K562 (cell line): ENCODE measurements around the gene DOLK. TPM values are rescaled to one million over a fixed set of nuclear protein-coding genes. Genes with fewer than 3 reads are reported as not detected.

Experiments used
- ATAC-seq: fragments of 200-7000 bp; cut with Tn5 transposase; 3 replicates; pipeline ENCODE4 v1.9.1; 2020; ENCODE audit warnings: moderate library complexity
- BruUV-seq: library from RNA; stranded (reverse); fragments of 400-500 nt; replicated peaks from 2 replicates; lab custom pipeline; 2021; lab: Mats Ljungman, UMichigan
- CTCF ChIA-PET: fragments of 300-600 bp; formaldehyde crosslinking; extraction: SDS; loops from one replicate; lab custom pipeline; 2021; ENCODE audit warnings: low intra/inter-chr PET ratio; lab: Yijun Ruan, JAX
- POLR2A ChIA-PET: fragments of 300-600, 350-650 bp; sonication (Branson Sonifier 250); formaldehyde crosslinking; extraction: SDS; loops from one replicate; lab custom pipeline; 2021; ENCODE audit warnings: antibody characterized with exemption, inconsistent platforms; lab: Yijun Ruan, JAX
- DNase-seq, 4 experiments: peaks; one replicate each; pipeline versions ENCODE4 v3.0.0 to v3.0.0-alpha.2; 2011 to 2018; ENCODE audit warnings: low spot score in 3 of 4, mixed read lengths in 3 of 4; ENCODE audit errors: extremely low read depth in 1 of 4
- FAIRE-seq: peaks from 2 replicates; lab custom pipeline; 2011; peaks lifted over from hg19 to GRCh38; lab: Jason Lieb, UNC
- H2AFZ ChIP-seq: 2 replicates; pipeline ENCODE4 v1.6.0; 2011; ENCODE audit warnings: low read depth, low read length, control low read depth, inconsistent platforms
- H3K27ac ChIP-seq: fragments of 200-600 bp; 3 replicates; pipeline ENCODE4 v1.8.0; 2011; ENCODE audit warnings: low read depth, mild to moderate bottlenecking, control low read depth, inconsistent platforms, low read length, moderate library complexity, mixed read lengths; ENCODE audit errors: extremely low read depth
- H3K27me3 ChIP-seq, 2 experiments: fragments of 300-600 bp in 1 of 2; 2 replicates in 1 of 2; 3 replicates in 1 of 2; pipeline versions ENCODE4 v1.6.0 to v1.8.0; 2011; ENCODE audit warnings: inconsistent platforms in 2 of 2, low read length in 2 of 2, mild to moderate bottlenecking in 1 of 2, mixed read lengths in 1 of 2, moderate library complexity in 1 of 2; ENCODE audit not compliant: control insufficient read depth in 2 of 2, insufficient read depth in 2 of 2
- H3K36me3 ChIP-seq: fragments of 300-600 bp; 3 replicates; pipeline ENCODE4 v1.8.0; 2011; ENCODE audit warnings: mild to moderate bottlenecking, low read length, inconsistent platforms; ENCODE audit not compliant: control insufficient read depth, insufficient read depth
- H3K4me1 ChIP-seq, 2 experiments: fragments of 200-600 bp in 1 of 2; replicated peaks in 1 of 2; 2 replicates in 1 of 2; 3 replicates in 1 of 2; pipeline versions ENCODE4 v1.5.1 to v1.8.0; 2011; ENCODE audit warnings: inconsistent platforms in 2 of 2, low read length in 2 of 2, mild to moderate bottlenecking in 1 of 2, mixed read lengths in 1 of 2, moderate library complexity in 1 of 2; ENCODE audit not compliant: control insufficient read depth in 2 of 2, insufficient read depth in 2 of 2
- H3K4me2 ChIP-seq: 2 replicates; pipeline ENCODE4 v1.6.1; 2011; ENCODE audit warnings: low read length, control low read depth, inconsistent platforms, mixed read lengths; ENCODE audit not compliant: insufficient read depth
- H3K4me3 ChIP-seq: fragments of 200-600 bp; sonication (generic), shearing (Covaris generic); 2 replicates; pipeline ENCODE4 v1.5.1; 2016; ENCODE audit warnings: control low read depth, inconsistent platforms
- H3K79me2 ChIP-seq: fragments of 200-600 bp; 3 replicates; pipeline ENCODE4 v1.8.0; 2011; ENCODE audit warnings: low read length, inconsistent platforms; ENCODE audit not compliant: control insufficient read depth, insufficient read depth
- H3K9ac ChIP-seq, 2 experiments: 2 replicates each; pipeline versions ENCODE4 v1.6.0 to v1.6.1; 2011; ENCODE audit warnings: low read depth in 2 of 2, low read length in 2 of 2, control low read depth in 1 of 2, inconsistent platforms in 1 of 2, mild to moderate bottlenecking in 1 of 2, mixed read lengths in 1 of 2; ENCODE audit not compliant: insufficient read depth in 1 of 2
- H3K9me1 ChIP-seq: one replicate; pipeline ENCODE4 v1.6.0; 2011; ENCODE audit warnings: inconsistent platforms, mild to moderate bottlenecking, low read length, moderate library complexity; ENCODE audit not compliant: control insufficient read depth, insufficient read depth
- H3K9me3 ChIP-seq: replicated peaks from 2 replicates; pipeline ENCODE4 v1.5.1; 2011; ENCODE audit warnings: low read depth, low read length, inconsistent platforms; ENCODE audit not compliant: control insufficient read depth, insufficient read depth
- H4K20me1 ChIP-seq: replicated peaks from 2 replicates; pipeline ENCODE4 v1.6.1; 2011; ENCODE audit warnings: low read length, inconsistent platforms, mixed read lengths; ENCODE audit not compliant: control insufficient read depth, insufficient read depth
- ADNP ChIP-seq: fragments of 200-800 bp; sonication (Bioruptor generic); IDR thresholded peaks from 2 replicates; pipeline ENCODE4 v1.6.1; 2016; ENCODE audit warnings: missing genetic modification characterization, missing compliant biosample characterization
- ARID1B ChIP-seq: fragments of 450-650 bp; IDR thresholded peaks from 2 replicates; pipeline ENCODE4 v1.6.1; 2016; ENCODE audit warnings: antibody characterized with exemption, mild to moderate bottlenecking, inconsistent platforms
- FIP1L1 ChIP-seq: fragments of 200-400 bp; formaldehyde crosslinking; IDR thresholded peaks from 2 replicates; pipeline ENCODE4 v1.6.1; 2018; ENCODE audit warnings: mild to moderate bottlenecking, low read depth, low read length; ENCODE audit not compliant: poor library complexity, severe bottlenecking
- HNRNPUL1 ChIP-seq: fragments of 200-400 bp; formaldehyde crosslinking; IDR thresholded peaks from 2 replicates; pipeline ENCODE4 v1.6.1; 2017; ENCODE audit warnings: low read length
- MAFK ChIP-seq: IDR thresholded peaks from 2 replicates; pipeline ENCODE4 v1.6.1; 2011; ENCODE audit warnings: low read length, improper control_type of control experiment
- RBM25 ChIP-seq: fragments of 200-400 bp; formaldehyde crosslinking; IDR thresholded peaks from 2 replicates; pipeline ENCODE4 v1.6.1; 2018; ENCODE audit warnings: low read length, low read depth, moderate library complexity; ENCODE audit not compliant: severe bottlenecking
- TAF1 ChIP-seq: IDR thresholded peaks from 2 replicates; pipeline ENCODE4 v1.6.1; 2011; ENCODE audit warnings: mild to moderate bottlenecking, low read length, moderate library complexity; ENCODE audit not compliant: insufficient read depth, control insufficient read depth, severe bottlenecking; ENCODE audit errors: extremely low read depth
- ZBED1 ChIP-seq: IDR thresholded peaks from 2 replicates; pipeline ENCODE4 v1.6.1; 2014
- ZNF24 ChIP-seq: fragments of 450-650 bp; IDR thresholded peaks from 2 replicates; pipeline ENCODE4 v1.6.1; 2016
- WGBS: fragments of 100-300 bp; shearing (Covaris generic); methylation state at CpG from one replicate; pipeline ENCODE4 v1.1.6; 2016; ENCODE audit warnings: low coverage, mixed read lengths; ENCODE audit not compliant: insufficient coverage; ENCODE audit errors: missing lambda C conversion rate; 5-methylcytosine and 5-hydroxymethylcytosine counted together
- in situ Hi-C: fragments of 300-500 bp; cut with MboI; formaldehyde crosslinking; loops from 4 replicates; pipeline ENCODE4 v1.15.0; 2018; ENCODE audit warnings: inconsistent platforms, mixed read lengths
- intact Hi-C: fragments of 100-400 bp; cut with micrococcal nuclease; formaldehyde crosslinking; loops from 2 replicates; pipeline ENCODE4 v1.14.2; 2022
- polyA plus RNA-seq, 8 experiments: library from polyadenylated mRNA; depleted of rRNA in 4 of 8; stranded (reverse) in 5 of 8; unstranded in 3 of 8; fragments of >200 nt; fragmentation: Nextera tagmentation in 2 of 8; fragmentation: Illumina TruSeq in 1 of 8; extraction: Ambion mirVana in 2 of 8; extraction: Trizol in 1 of 8; gene quantifications; 2 replicates each; pipeline versions ENCODE4 v1.2.1 to v1.2.3, GENCODE V29; 2011 to 2014; ENCODE audit warnings: inconsistent platforms in 1 of 8, missing spikeins in 1 of 8
- total RNA-seq, 7 experiments: library from RNA; depleted of rRNA in 6 of 7; stranded (reverse); fragments of >200 nt in 6 of 7; fragmentation: Illumina TruSeq in 2 of 7; extraction: Trizol in 2 of 7; gene quantifications; 2 replicates each; pipeline versions ENCODE4 v1.2.1 to v1.2.3, GENCODE V29; 2011 to 2021; ENCODE audit warnings: low replicate concordance in 1 of 7
- TF ChIP-seq, protein P1 (sequence below): sonication (generic); formaldehyde crosslinking; IDR thresholded peaks from 2 replicates; pipeline ENCODE4 v1.8.1; 2022; ENCODE audit warnings: missing genetic modification reagents
- TF ChIP-seq, protein P2 (sequence below), 2 experiments: fragments of 450-650 bp in 1 of 2; sonication (generic) in 1 of 2; formaldehyde crosslinking in 1 of 2; IDR thresholded peaks in 1 of 2; conservative IDR thresholded peaks in 1 of 2; 2 replicates each; pipeline versions ENCODE4 v1.6.1 to v1.8.1; 2016 to 2023; ENCODE audit warnings: mild to moderate bottlenecking in 2 of 2, moderate library complexity in 2 of 2, inconsistent platforms in 1 of 2, missing genetic modification reagents in 1 of 2
- TF ChIP-seq, protein P3 (sequence below): fragments of 450-650 bp; formaldehyde crosslinking; IDR thresholded peaks from 2 replicates; pipeline ENCODE4 v1.4.0; 2022; ENCODE audit warnings: missing genetic modification characterization
- TF ChIP-seq, protein P4 (sequence below): sonication (generic); formaldehyde crosslinking; IDR thresholded peaks from 2 replicates; pipeline ENCODE4 v1.8.0; 2022; ENCODE audit warnings: missing genetic modification reagents, mild to moderate bottlenecking, borderline replicate concordance

Gene DOLK
- total and polyA plus RNA-seq, 9 of the 15 experiments (the other 6 are each of a cell fraction or from before 2014, with no cell fraction given): 2.6 to 14.2 (median 11.7) TPM

DNA sequence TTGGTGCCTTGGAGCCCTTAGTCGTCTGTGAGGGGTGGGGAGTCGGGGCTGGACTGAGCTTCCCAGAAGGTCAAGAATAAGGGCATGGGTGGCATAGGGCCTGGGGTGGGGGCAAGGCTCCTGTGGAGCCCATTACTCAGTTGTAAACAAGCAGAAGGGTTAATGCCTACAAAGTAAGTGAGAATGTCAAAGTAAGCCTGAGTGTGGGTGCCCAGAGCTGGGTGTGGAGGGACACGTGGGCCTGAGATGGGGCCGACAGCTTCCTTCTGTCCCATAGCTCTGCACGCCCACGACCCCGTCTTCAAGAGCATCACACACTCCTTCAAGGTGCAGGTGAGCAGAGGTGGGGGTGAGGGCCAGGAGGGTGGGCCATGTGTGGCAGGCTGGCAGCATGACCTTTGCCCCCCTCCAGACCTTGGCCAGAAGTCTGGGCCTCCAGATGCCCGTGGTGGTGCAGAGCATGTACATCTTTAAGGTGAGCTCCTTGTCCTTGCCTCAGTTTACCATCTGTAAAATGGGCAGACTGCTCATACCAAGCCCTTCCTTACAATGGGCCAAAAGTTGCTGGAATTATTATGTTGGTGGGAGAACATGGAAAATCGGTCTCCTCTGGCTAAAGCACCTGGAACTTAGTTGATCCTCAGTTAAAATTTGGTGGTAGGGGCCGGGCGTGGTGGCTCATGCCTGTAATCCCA, 11.1 kb downstream of the DOLK start:
- H3K27me3 ChIP-seq: no peaks in the 10 kb centered on the region
- POLR2A ChIA-PET: interaction anchor here (0.6 to 0.7 kb wide), 3 partner anchors 11 to 38 kb away, joined by 3 to 4 read pairs (median 4); partner anchors contain the start of genes DOLK and NUP188
- in situ Hi-C loops (no loop called here), intact Hi-C loops (no loop called here)
- H3K4me3 ChIP-seq: no peak overlapping the region
- no peak overlapping the region for H3K27ac ChIP-seq
- no peaks in the 10 kb centered on the region for H3K9me3 ChIP-seq
- no TSS peak for BruUV-seq
- 46% methylated on average over 11 of the region's 11 CpGs for WGBS
- H3K9me1 ChIP-seq: peaks cover 2% of the 10 kb centered on the region
- FAIRE-seq: no peak
- no peaks in the 10 kb centered on the region for H3K79me2 ChIP-seq
- CTCF ChIA-PET: no interaction called here
- peaks cover 0 to 9% of the 10 kb centered on the region in 2 experiments; a peak in 3 of 5 replicates for H3K4me1 ChIP-seq
- no peak overlapping the region for H3K4me2 ChIP-seq
- no peak for DNase-seq
- no peaks in the 10 kb centered on the region for H3K36me3 ChIP-seq
- no peak overlapping the region for H3K9ac ChIP-seq
- no peak for ATAC-seq
- no peak overlapping the region for H2AFZ ChIP-seq
- no peaks in the 10 kb centered on the region for H4K20me1 ChIP-seq
- TF ChIP-seq, protein P1, sequence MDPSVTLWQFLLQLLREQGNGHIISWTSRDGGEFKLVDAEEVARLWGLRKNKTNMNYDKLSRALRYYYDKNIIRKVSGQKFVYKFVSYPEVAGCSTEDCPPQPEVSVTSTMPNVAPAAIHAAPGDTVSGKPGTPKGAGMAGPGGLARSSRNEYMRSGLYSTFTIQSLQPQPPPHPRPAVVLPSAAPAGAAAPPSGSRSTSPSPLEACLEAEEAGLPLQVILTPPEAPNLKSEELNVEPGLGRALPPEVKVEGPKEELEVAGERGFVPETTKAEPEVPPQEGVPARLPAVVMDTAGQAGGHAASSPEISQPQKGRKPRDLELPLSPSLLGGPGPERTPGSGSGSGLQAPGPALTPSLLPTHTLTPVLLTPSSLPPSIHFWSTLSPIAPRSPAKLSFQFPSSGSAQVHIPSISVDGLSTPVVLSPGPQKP (CRISPR knock-in tag): no peak
- TF ChIP-seq, protein P2, sequence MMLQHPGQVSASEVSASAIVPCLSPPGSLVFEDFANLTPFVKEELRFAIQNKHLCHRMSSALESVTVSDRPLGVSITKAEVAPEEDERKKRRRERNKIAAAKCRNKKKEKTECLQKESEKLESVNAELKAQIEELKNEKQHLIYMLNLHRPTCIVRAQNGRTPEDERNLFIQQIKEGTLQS (IDR thresholded peaks at IDR 0.05): no peak
- TF ChIP-seq, protein P2 (CRISPR knock-in tag; conservative IDR thresholded peaks at IDR 0.05): no peak
- TF ChIP-seq ZNF24 (no peak), HNRNPUL1 (no peak), RBM25 (peak; percentile 36), TAF1 (no peak), FIP1L1 (no peak), ADNP (tag) (0 out of 2 replicates have a peak, but pooled peaks have one; percentile 39), ARID1B (no peak), ZBED1 (no peak), MAFK (no peak)
- TF ChIP-seq, protein P3, sequence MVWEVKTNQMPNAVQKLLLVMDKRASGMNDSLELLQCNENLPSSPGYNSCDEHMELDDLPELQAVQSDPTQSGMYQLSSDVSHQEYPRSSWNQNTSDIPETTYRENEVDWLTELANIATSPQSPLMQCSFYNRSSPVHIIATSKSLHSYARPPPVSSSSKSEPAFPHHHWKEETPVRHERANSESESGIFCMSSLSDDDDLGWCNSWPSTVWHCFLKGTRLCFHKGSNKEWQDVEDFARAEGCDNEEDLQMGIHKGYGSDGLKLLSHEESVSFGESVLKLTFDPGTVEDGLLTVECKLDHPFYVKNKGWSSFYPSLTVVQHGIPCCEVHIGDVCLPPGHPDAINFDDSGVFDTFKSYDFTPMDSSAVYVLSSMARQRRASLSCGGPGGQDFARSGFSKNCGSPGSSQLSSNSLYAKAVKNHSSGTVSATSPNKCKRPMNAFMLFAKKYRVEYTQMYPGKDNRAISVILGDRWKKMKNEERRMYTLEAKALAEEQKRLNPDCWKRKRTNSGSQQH (CRISPR knock-in tag): no peak
- TF ChIP-seq, protein P4, sequence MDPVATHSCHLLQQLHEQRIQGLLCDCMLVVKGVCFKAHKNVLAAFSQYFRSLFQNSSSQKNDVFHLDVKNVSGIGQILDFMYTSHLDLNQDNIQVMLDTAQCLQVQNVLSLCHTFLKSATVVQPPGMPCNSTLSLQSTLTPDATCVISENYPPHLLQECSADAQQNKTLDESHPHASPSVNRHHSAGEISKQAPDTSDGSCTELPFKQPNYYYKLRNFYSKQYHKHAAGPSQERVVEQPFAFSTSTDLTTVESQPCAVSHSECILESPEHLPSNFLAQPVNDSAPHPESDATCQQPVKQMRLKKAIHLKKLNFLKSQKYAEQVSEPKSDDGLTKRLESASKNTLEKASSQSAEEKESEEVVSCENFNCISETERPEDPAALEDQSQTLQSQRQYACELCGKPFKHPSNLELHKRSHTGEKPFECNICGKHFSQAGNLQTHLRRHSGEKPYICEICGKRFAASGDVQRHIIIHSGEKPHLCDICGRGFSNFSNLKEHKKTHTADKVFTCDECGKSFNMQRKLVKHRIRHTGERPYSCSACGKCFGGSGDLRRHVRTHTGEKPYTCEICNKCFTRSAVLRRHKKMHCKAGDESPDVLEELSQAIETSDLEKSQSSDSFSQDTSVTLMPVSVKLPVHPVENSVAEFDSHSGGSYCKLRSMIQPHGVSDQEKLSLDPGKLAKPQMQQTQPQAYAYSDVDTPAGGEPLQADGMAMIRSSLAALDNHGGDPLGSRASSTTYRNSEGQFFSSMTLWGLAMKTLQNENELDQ (CRISPR knock-in tag): no peak
